ENCODE measurements around the gene INO80. TPM values are rescaled to one million over a fixed set of nuclear protein-coding genes. Genes with fewer than 3 reads are reported as not detected.
A peak's percentile ranks its signal among the peaks of the same experiment; 100 is the strongest.

Gene INO80
- total RNA-seq, 1 experiment from 2014 or later = 15.3 TPM

- DNase-seq = no peak
- H3K4me3 ChIP-seq = no peak overlapping the region
- no peaks in the 10 kb centered on the region for H3K27me3 ChIP-seq
- peaks cover 69% of the 10 kb centered on the region for H3K36me3 ChIP-seq
- H3K9me3 ChIP-seq = no peaks in the 10 kb centered on the region
These were observed 90.7 kb downstream of the INO80 start for GRCh38 chr15:41025393-41025792.

GRCh38 chr15:41024885-41025284 lies 91.2 kb downstream of the INO80 start:
- no peak overlapping the region for H3K4me3 ChIP-seq
- H3K9me3 ChIP-seq = no peaks in the 10 kb centered on the region
- H3K36me3 ChIP-seq = peaks cover 67% of the 10 kb centered on the region

GRCh38 chr15:41024131-41024530 lies 91.9 kb downstream of the INO80 start:
- DNase-seq = peak; percentile 30
- Histone ChIP-seq H3K27me3 (no peaks in the 10 kb centered on the region), H3K36me3 (peaks cover 65% of the 10 kb centered on the region), H3K4me3 (no peak overlapping the region), H3K9me3 (no peaks in the 10 kb centered on the region)

More at GRCh38 chr15:41024885-41025284, 91.2 kb downstream of the INO80 start:
- DNase-seq = no peak
- H3K27me3 ChIP-seq = no peaks in the 10 kb centered on the region

GRCh38 chr15:41022487-41023090 lies 93.5 kb downstream of the INO80 start:
- Histone ChIP-seq H3K9me3 (no peaks in the 10 kb centered on the region), H3K27me3 (no peaks in the 10 kb centered on the region), H3K4me3 (no peak overlapping the region), H3K36me3 (peaks cover 65% of the 10 kb centered on the region)
- DNase-seq = peak; percentile 11

GRCh38 chr15:41020829-41021228 lies 95.3 kb downstream of the INO80 start:
- Histone ChIP-seq H3K27me3 (no peaks in the 10 kb centered on the region), H3K36me3 (peaks cover 67% of the 10 kb centered on the region), H3K9me3 (no peaks in the 10 kb centered on the region), H3K4me3 (no peak overlapping the region)
- no peak for DNase-seq

- Histone ChIP-seq H3K4me3 (no peak overlapping the region), H3K27me3 (no peaks in the 10 kb centered on the region), H3K9me3 (no peaks in the 10 kb centered on the region), H3K36me3 (peaks cover 65% of the 10 kb centered on the region)
- DNase-seq = no peak
These were observed 95.8 kb downstream of the INO80 start for GRCh38 chr15:41020311-41020710.

GRCh38 chr15:41019174-41019573 lies 96.9 kb downstream of the INO80 start:
- no peak overlapping the region for H3K4me3 ChIP-seq
- H3K27me3 ChIP-seq = no peaks in the 10 kb centered on the region
- no peaks in the 10 kb centered on the region for H3K9me3 ChIP-seq
- DNase-seq = no peak
- peaks cover 66% of the 10 kb centered on the region for H3K36me3 ChIP-seq

- no peak for DNase-seq
- no peak overlapping the region for H3K4me3 ChIP-seq
- no peaks in the 10 kb centered on the region for H3K27me3 ChIP-seq
- peaks cover 69% of the 10 kb centered on the region for H3K36me3 ChIP-seq
- no peaks in the 10 kb centered on the region for H3K9me3 ChIP-seq
These were observed 97.5 kb downstream of the INO80 start for GRCh38 chr15:41018534-41018933.

GRCh38 chr15:41017066-41017735 lies 98.9 kb downstream of the INO80 start:
- Histone ChIP-seq H3K36me3 (peaks cover 70% of the 10 kb centered on the region), H3K9me3 (no peaks in the 10 kb centered on the region), H3K27me3 (no peaks in the 10 kb centered on the region), H3K4me3 (no peak overlapping the region)
- DNase-seq = no peak

- no peak for DNase-seq
- peaks cover 69% of the 10 kb centered on the region for H3K36me3 ChIP-seq
- H3K9me3 ChIP-seq = no peaks in the 10 kb centered on the region
- no peak overlapping the region for H3K4me3 ChIP-seq
- no peaks in the 10 kb centered on the region for H3K27me3 ChIP-seq
These were observed 102.2 kb downstream of the INO80 start for GRCh38 chr15:41013691-41014414.

GRCh38 chr15:41011055-41011815 lies 104.8 kb downstream of the INO80 start:
- Histone ChIP-seq H3K36me3 (peaks cover 49% of the 10 kb centered on the region), H3K4me3 (no peak overlapping the region), H3K27me3 (no peaks in the 10 kb centered on the region), H3K9me3 (no peaks in the 10 kb centered on the region)
- DNase-seq = no peak

- Histone ChIP-seq H3K9me3 (no peaks in the 10 kb centered on the region), H3K27me3 (no peaks in the 10 kb centered on the region), H3K4me3 (no peak overlapping the region), H3K36me3 (peaks cover 53% of the 10 kb centered on the region)
- DNase-seq = no peak
These were observed 105.7 kb downstream of the INO80 start for GRCh38 chr15:41010345-41010744.

GRCh38 chr15:41006479-41006878 lies 109.6 kb downstream of the INO80 start:
- Histone ChIP-seq H3K27me3 (no peaks in the 10 kb centered on the region), H3K4me3 (no peak overlapping the region), H3K36me3 (peaks cover 51% of the 10 kb centered on the region), H3K9me3 (no peaks in the 10 kb centered on the region)
- DNase-seq = no peak

- Histone ChIP-seq H3K9me3 (no peaks in the 10 kb centered on the region), H3K4me3 (no peak overlapping the region), H3K27me3 (no peaks in the 10 kb centered on the region), H3K36me3 (peaks cover 54% of the 10 kb centered on the region)
- DNase-seq = no peak
These were observed 111.6 kb downstream of the INO80 start for GRCh38 chr15:41004490-41004889.

- no peak overlapping the region for H3K4me3 ChIP-seq
- peak; percentile 26 for DNase-seq
- no peaks in the 10 kb centered on the region for H3K27me3 ChIP-seq
- H3K36me3 ChIP-seq = peaks cover 76% of the 10 kb centered on the region
- no peaks in the 10 kb centered on the region for H3K9me3 ChIP-seq
These were observed 114.4 kb downstream of the INO80 start for GRCh38 chr15:41001524-41002214.

GRCh38 chr15:40999190-40999589 lies 116.9 kb downstream of the INO80 start:
- no peak for DNase-seq
- H3K36me3 ChIP-seq = peaks cover 72% of the 10 kb centered on the region
- no peaks in the 10 kb centered on the region for H3K27me3 ChIP-seq

More at GRCh38 chr15:40999190-40999589, 116.9 kb downstream of the INO80 start:
- H3K4me3 ChIP-seq = no peak overlapping the region
- H3K9me3 ChIP-seq = no peaks in the 10 kb centered on the region

Data from MG63 (cell line).